CD4-positive, alpha-beta T cell treated with Interleukin-1 beta for 1 hour (primary cell): Measurements from ENCODE around the gene TCOF1.
"Not testable (repeated sequence)": the region's sequence is repeated elsewhere in the genome, so short reads cannot be mapped to it uniquely, and the experiment has no call there.

ENCODE experiments used
- DNase-seq, 2 donors: peaks; one replicate each; pipeline ENCODE4 v3.0.0-alpha.2; 2020 to 2022

The TCOF1 gene

DNA sequence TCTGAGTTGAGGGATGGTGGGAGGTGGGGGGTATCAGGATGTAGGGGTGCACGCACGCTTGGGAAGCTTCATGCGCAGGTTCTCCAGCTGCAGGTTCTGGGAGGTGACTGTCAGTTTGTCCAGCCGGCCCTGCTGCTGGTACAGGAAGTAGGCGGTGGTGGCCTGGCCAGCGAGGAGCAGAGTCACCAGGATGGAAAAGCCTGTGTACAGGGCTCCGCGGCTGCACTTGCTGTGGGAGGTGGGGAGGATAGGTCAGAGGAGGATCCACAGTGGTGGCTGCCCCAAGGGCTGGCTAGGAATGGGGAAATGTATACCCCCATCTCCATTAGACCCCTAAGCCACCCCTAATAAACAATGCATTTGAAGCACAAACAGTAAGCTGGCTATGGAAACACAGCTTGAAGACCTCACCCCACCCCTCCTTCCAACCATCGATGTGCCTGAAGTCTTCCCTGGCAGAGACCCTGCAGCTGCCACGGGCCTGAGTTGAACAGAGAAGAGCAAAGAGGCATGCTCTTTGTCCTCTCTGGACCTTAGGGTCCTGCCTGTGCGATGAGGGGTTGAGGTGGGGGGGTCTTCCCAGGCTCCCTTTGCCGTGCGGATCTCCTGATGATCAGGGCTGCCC lies 49.7 kb downstream of the TCOF1 start:
- DNase-seq, result peak in 1 of 2 donors; percentile 49

DNA sequence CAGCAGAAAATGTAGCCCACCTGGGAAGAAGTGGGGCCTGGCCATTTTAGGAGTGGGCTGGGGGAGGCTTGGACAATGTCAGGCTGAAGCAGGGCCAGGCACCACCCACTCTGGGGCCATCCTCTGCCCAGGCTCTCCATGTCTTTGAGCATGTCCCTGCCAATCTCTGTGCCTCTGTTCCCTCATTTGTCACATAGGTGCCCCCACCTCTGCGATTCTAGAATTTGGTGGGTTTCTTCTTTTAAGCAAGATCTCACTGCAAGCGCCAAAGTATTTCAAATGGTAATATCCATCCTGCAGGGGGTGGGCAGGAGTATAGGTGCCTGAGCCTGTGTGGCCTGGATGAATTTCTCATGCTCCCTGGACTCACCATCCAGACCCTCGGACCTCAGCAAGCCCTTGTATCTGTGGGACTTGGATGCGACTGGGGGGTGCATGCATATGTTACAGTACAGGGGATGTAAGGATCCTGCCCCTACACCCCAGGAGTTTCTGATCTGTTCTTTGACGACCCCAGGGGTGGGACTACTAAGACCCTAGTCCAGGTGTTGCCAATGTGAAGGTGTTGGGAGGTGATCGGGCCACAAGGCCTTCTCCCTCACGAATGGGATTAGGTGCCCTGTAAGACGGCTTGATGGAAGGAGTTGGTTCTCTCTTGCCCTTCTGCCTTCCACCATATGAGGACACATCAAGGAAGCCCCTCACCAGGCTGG lies 50.9 kb downstream of the TCOF1 start:
- DNase-seq, result no peak

DNA sequence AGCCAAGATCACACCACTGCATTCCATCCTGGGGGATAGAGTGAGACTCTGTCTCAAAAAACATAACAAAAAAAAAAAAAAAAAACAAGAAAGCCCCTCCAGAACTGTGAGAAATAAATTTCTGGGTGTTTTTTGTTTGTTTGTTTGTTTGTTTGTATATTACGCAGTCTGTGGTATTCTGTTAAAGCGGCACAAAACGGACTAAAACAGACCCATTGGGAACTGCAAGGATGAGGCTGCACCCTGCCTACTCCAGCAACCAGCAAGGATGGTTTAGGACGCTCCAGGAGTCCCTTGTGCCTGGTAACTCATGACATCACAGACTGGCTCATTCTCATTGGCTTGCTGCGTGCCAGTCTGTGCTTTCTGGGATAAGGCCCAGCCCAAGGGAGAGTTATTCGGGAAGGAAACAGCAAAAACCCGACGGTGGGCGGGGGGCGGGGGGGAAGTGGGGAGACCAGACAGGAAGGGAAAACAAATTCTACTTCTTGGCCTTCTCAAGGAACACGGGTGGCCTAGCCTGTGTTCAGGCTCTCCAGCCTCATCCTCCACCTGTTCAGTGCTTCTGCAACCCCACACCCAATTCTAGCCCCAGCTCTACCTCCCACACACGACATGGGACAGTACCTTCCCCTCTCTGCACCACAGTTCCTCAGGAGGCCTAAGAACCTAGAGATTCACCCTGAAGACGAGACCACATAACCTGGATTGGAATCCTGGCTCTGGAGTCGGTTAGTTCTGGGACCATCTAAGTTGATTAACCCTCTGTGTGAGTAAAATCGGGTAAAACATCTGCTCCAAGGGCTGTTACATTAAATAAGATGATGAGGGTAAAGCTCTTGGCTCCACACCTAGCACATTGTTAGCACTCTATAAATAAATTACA lies 52.4 kb downstream of the TCOF1 start:
- DNase-seq, result peak; percentile 72 to 75

DNA sequence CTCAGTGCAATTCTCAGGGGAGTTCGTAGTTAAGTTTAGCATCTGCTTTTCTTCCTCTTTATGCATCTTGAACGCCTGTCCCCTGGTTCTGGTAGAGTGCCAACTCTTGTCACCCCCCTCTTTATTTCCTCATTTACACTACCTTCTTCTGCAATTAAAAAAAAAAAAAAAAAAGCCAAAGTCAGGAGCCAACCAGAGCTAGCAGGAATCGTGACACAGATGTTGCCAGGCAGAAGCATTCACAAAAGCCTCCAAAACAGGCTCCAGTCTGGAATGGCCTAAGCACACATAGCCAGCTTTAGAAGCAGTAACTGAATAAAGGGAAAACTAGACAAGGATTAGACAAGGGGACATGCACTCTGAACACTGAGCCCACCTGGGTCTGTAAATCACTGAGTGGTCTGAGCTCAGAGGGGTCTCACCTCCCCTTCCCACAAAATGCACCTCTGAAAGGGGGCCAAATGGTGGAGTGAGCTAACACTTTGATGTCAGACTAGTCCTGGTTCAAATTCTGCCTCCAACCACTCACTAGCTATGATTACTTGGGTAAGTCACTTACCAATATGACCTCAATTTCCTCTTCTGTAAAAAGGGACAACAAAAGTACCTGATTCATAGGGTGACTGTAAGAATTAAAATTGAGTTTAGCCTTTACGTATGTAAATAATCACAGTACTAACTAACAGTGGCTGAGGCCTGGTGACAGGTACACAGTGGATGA lies 53.2 kb downstream of the TCOF1 start:
- peak; percentile 73 to 78 for DNase-seq

DNA sequence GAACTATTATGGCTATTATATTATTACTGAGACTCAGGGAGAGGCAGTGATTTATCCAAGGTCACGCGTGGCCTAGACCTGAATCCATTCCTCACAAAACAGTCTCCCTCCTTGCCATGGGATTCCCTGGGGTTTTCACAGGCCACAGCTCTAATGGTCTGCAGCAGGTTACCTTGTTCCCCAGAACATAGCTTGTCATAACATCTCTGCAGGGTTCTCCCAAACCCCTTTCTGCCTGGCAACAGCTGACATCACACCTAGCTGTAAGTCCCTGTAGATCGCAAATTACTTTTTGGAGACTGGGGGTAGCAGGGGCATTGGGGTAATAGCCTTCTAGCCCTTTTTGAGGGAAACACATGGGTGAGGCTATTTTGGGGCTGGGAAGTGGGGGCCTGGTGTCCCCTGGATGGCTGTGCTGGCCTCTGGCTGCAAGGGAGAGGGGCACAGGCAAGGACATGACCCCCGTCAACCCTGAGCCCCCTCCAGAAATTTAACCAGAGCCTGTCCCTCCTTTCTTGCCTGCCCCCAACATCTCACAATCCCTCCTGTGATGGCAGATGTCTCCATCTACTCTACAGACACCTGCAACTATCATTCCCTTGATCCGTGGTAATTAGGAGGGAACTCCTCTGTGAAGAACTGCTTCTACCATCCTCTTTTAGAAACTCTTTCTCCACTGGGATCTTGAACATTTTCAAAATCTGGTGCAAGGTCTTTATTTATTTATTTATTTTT lies 53.9 kb downstream of the TCOF1 start:
- DNase-seq, result peak; percentile 78 to 83

DNA sequence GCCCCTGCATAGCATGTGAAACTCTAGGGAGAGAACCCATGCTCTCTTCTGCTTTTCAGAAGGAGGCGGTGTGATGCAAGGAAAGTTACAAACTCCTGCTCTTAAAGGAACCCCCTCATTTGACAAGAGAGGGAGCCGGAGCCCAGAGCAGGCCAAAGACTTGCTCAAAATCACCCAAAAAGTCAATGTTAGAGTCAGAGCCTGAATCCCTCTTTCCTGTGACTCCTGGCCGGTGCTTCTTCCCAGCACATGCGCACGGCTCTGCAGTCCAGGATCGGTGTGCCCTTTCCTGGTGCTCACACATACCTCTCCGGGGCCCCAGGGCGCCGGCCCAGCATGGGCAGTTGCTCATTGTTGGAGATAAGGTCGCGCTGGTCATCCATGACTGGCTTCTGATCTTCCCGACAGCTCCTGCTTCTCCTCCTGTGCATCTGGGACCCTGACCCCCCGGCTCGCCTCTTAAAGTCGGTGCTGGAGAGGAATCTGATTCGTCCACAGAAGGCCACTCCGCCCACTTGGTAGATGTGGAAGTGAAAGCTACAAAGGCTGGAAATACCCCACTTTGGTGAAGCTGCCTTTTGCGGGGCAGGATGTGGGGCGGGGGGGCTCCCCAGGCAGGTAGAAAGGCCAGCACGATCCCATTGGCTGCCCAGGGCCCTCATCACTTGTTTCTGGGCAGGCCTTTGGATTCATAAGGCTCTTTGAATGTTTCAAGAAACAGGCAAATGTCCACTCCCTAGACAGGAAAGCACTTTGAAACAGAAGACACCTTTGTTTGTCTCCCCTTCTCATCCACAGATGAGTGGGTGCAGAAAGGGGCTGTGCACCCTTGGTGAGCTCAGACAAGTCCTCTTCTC lies 55.0 kb downstream of the TCOF1 start, which contains the start of gene CD74:
CD74 (minus strand) TSS at position 592 of the 857 bp plus-strand sequence; CDS start at position 431, 161 bp downstream.
- DNase-seq, result peak; percentile 97 to 98

DNA sequence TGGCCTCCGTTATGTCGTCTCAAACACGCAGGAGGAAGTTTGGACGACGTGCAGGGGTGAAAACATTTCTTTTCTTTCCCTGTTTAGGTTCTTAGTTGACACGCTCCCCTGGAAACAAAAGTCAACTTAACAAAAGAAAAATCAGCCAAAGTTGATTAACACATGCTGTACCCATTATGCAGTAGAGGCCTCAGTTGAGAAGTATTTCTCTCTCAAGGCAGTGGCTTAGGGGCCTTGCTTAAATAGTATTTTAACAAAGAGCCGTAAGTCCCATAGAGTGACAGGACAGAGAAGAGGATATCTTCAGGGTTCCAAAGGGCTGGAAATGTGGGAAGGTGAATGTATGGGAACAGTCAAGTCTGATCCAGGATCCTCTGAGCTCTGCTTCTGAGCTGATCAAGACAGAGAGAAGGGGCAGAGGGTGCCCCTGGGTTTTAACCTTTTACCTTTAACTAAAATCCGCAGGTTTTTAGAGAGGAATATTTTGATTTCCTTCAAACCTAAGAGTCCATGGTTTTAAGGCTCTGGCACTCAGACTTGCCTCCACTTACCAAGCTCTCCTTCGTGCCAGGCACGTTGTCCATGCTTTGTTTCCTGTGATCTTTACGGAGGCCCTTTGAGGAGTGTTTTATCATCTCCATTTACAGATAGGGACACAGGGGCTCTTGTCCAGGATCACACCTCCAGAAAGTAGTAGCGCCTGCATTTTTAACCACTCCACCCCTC lies 55.8 kb downstream of the TCOF1 start:
- no peak for DNase-seq

DNA sequence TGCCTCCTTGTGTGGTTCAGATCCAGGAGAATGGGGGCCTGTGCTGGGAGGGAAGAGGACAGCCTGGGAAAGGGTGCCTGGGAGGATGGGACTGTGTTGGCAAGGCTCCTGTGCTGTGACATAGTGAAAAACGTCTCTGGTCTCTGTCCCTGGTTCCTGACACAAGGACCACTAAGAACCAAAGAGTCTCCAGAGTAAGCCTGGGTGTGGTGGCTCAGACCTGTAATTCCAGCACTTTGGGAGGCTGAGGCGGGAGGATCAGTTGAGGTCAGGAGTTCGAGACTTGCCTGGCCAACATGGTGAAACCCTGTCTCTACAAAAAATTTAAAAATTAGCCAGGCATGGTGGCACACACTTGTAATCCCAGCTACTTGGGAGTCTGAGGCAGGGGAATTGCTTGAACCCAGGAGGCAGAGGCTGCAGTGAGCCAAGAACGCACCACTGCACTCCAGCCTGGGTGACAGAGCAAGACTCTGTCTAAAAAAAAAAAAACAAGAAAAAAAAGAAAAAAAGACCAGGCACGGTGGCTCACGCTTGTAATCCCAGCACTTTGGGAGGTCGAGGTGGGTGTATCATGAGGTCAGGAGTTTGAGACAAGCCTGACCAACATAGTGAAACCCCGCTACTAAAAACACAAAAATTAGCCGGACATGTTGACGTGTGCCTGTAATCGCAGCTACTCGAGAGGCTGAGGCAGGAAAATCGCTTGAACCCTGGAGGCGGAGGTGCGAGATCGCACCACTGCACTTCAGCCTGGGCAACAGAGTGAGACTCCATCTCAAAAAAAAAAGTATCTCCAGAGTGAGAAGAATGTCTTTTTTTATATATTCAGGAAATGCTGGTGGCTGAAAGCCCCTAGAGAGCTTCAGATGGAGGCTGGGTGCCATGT lies 56.6 kb downstream of the TCOF1 start:
- peak; percentile 3 to 49 for DNase-seq

DNA sequence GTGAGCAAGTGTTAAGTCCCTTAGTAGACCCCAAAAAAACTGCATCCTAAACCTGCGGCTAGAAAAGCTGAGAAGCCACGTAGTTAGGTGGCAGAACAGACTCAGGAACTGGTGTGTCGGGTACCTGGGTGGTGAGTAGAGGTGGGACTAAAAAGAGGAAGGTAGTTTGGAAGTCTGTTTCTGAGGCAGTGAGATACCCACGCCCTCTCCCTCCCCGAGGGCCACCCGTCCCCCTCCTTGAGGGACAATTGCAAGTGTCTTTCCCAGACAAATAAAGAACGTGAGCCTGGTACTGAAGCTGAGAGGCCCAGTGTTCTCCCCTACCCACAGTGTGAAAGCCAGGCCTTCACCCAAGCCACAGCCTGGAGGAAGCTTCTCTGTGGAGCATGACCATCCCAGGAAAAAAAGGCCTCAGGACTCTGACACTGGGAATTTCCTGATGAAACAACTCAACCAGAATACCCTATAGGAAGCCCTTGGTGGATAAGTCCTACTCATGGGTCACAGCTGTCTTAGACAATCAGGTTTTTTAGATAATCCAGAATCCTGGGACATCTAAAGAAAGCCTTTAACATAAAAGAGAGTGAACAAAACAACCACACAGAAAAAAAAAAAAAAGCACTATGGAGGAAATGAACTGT lies 62.3 kb downstream of the TCOF1 start:
- peak in 1 of 2 donors; percentile 71 for DNase-seq

DNA sequence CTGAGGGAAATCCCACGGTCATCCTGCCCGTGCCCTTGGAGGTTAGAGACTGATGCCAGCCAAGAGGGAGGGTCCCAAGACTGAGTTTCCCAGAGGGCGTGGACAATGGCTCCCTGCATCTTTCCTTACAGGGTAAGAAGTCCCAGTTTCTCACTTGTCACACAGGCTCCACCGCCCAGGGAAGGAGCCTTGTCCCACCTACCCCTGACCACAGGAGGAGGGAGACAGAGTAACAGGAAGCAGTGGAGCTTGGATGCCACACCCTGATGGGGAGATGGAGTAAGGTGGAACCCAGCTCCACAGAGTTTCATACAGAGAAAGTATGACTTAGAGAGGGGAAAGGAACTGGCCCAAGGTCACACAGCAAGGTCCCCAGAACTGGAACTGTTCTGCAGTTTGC lies 64.6 kb downstream of the TCOF1 start:
- no peak for DNase-seq

DNA sequence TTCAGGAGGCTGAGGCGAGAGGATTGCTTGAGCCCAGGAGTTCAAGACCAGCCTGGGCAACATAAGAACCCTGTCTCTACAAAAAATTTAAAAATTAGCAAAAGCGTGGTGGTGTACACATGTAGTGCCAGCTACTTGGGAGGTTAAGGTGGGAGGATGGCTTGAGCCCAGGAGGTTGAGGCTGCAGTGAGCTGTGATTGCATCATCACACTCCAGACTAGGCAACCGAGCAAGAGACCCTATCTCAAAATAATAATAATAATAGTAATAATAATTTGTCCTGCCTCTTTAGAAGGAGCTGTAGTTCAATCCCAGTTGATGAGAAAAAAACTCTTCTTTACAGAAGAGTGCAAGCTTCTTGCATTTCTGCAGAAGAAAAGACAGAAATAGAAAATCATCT lies 65.3 kb downstream of the TCOF1 start:
- no peak for DNase-seq

DNA sequence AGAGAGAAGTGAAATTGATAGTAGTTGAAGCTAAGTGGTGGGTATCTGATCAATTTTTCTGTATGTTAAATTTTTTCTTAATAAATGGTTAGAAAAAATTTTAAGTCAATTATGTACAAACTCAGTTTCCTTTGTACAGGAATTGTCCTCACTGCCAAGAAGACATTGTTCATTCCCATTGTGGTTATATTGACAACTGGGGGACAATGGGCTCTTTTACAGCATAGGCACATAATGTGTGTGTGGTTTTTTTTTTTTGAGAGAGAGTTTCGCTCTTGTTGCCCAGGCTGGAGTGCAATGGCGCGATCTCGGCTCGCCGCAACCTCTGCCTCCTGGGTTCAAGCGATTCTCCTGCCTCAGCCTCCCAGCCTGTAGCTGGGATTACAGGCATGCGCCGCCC lies 68.7 kb downstream of the TCOF1 start:
- DNase-seq, result not testable (repeated sequence)

DNA sequence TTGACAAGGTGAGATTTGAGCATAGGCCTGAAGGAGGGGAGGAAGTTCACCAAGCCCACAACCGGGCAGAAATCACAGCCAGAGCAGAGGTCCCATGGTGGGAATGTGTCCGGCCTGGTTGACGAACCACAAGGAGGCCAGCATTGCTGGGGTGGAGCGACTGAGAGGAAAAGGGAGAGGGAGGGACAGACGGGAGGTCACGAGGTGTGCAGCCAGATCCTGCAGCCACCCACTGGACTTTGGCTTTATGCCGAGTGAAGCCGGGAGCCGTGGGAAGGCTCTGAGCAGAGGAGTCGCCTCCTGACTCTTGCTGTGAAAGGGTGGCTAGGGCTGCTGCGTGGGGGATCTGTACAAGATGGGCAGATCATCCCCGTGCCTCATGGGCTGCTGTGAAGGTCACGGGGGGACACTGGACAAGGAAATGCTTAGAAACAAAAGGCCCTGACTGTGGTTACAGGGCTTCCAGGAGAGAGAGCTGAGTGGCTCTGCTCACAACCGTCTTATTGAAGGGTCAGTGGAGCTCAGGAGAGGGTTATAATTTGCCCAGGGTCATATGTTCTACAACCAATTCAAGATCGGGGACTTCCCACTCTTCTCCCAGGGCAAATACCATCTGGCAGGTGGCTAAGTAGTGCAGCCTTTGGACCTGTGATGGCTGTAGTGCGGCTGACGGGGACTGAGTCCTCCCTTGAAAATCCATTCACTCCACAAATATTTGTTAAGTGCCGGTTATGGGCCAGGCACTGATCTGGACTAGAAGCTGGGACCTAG lies 70.8 kb downstream of the TCOF1 start:
- no peak for DNase-seq

DNA sequence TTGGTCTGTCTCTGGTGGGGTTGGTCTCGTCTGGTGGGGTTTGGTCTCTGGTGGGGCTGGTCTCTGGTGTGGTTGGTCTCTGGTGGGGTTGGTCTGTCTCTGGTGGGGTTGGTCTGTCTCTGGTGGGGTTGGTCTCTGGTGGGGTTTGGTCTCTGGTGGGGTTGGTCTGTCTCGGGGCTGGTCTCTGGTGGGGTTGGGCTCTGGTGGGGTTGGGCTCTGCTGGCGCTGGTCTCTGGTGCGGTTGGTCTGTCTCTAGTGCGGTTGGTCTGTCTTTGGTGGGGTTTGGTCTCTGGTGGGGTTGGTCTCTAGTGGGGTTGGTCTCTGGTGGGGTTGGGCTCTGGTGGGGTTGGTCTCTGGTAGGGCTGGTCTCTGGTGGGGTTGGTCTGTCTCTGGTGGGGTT lies 71.5 kb downstream of the TCOF1 start:
- DNase-seq, result no peak

DNA sequence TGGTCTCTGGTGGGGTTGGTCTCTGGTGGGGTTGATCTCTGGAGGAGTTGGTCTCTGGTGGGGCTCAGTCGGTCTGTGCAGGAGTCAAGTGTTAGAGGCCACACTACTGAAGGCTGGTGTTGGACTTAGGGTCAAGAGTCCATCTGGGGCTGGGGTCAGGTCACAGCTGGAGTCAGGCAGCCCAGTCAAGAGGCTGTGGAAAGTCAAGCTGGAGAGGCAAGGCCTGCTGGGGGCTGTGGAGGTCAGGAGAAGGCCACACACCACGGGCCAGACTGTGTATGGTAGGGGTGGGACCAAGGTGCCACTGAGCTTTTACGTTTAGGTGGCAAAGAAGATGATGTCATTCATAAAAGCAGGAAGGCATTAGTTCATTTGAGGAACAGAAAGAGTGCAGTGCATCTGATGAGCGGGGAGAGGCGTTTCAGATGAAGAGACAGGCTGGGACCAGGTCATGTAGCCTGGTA lies 71.9 kb downstream of the TCOF1 start:
- DNase-seq, result peak in 1 of 2 donors; percentile 72

DNA sequence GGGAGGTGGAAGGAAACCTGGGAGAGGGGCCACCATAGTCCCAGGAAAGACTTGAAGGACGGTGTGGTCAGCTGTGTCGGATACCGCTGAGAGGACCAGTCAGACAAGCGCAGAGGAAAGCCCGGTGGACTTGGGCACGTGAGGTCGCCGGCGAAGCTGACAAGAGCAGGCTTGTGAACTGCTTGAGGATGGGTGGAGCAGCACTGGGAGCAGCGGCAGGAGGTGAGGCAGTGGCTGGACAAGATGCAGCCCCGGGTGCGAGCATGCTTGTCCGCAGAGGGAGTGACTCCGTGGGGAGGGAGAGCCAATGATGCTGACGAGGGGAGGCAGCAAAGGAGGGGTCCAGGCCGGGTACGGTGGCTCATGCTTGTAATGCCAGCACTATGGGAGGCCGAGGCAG lies 73.6 kb downstream of the TCOF1 start:
- no peak for DNase-seq

DNA sequence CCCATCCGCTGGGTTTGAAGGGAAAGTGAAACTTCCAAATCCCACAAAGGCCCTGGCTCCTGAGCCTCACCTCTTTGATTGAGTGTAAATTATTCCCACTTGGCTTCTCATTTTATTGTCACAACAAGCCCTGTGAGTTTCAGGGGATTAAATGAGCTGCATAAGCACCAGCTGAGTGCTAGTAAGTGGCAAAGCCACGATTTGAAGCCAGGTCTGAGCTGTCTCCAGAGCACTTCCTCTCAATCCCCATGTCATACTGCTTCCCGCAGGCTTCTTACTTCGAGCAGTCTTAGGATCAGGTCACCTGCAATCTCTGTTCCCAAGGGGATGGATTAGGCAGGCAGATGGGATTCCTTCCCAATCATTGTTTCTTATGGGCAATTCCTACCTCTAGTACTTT lies 74.1 kb downstream of the TCOF1 start:
- DNase-seq, result no peak

DNA sequence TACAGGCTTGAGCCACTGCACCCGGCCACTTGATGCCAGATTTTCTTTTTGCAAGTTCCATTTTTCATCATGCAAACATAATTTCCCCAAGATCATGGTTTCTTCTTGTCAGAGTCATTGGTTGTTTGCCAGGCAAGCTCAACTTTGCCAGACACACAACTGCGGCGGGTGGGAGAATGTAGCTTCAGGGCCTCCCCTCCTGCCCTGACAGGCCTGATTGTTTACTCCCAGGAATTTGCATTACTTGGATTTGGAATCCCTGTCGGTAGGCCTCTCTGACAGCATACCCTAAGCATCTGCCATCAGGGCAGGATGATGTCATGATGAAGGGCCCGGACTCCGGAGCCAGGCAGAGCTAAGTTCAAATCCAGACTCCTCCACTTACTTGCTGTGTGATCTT lies 77.0 kb downstream of the TCOF1 start:
- no peak for DNase-seq
